Trophoblast cell (in vitro differentiated cells and primary cell): ENCODE results near the gene POLE.

Experiments used
- DNase-seq, 2 donors: peaks; one replicate each; pipeline ENCODE4 v3.0.0-alpha.2; 2016
- H2AFZ ChIP-seq: 2 replicates; pipeline ENCODE4 v1.6.1; 2013; ENCODE audit warnings: low read length, moderate library complexity, mild to moderate bottlenecking; ENCODE audit not compliant: insufficient read depth, poor library complexity
- H2AK5ac ChIP-seq: 2 replicates; pipeline ENCODE4 v1.6.1; 2013; ENCODE audit warnings: mild to moderate bottlenecking, low read length
- H2BK120ac ChIP-seq: 2 replicates; pipeline ENCODE4 v1.6.1; 2013; ENCODE audit warnings: low read length, mild to moderate bottlenecking, moderate library complexity; ENCODE audit not compliant: insufficient read depth, poor library complexity
- H2BK12ac ChIP-seq: 2 replicates; pipeline ENCODE4 v1.6.1; 2013; ENCODE audit warnings: mild to moderate bottlenecking, low read length, moderate library complexity
- H2BK5ac ChIP-seq: 2 replicates; pipeline ENCODE4 v1.6.1; 2013; ENCODE audit warnings: low read length, low read depth, moderate library complexity, mild to moderate bottlenecking; ENCODE audit not compliant: poor library complexity
- H3K14ac ChIP-seq: 2 replicates; pipeline ENCODE4 v1.6.1; 2013; ENCODE audit warnings: mild to moderate bottlenecking, low read length
- H3K18ac ChIP-seq: 2 replicates; pipeline ENCODE4 v1.6.1; 2013; ENCODE audit warnings: mild to moderate bottlenecking, low read length
- H3K23ac ChIP-seq: 2 replicates; pipeline ENCODE4 v1.6.1; 2013; ENCODE audit warnings: low read length
- H3K27ac ChIP-seq: 2 replicates; pipeline ENCODE4 v1.5.1; 2013; ENCODE audit warnings: low read depth, mild to moderate bottlenecking, inconsistent platforms, low read length, moderate library complexity
- H3K27me3 ChIP-seq: 2 replicates; pipeline ENCODE4 v1.6.1; 2013; ENCODE audit warnings: inconsistent platforms, mild to moderate bottlenecking, low read length, moderate library complexity; ENCODE audit not compliant: insufficient read depth
- H3K36me3 ChIP-seq, 2 experiments: 1 replicate in 1 of 2; 2 replicates in 1 of 2; pipeline ENCODE4 v1.6.1; 2013; ENCODE audit warnings: low read length in 2 of 2, mild to moderate bottlenecking in 2 of 2, moderate library complexity in 1 of 2; ENCODE audit not compliant: insufficient read depth in 2 of 2, control insufficient read depth in 1 of 2
- H3K4ac ChIP-seq: 2 replicates; pipeline ENCODE4 v1.6.1; 2013; ENCODE audit warnings: low read depth, mild to moderate bottlenecking, low read length, moderate library complexity
- H3K4me1 ChIP-seq, 2 experiments: 1 replicate in 1 of 2; 2 replicates in 1 of 2; pipeline ENCODE4 v1.6.1; 2013; ENCODE audit warnings: low read length in 2 of 2, mild to moderate bottlenecking in 2 of 2, moderate library complexity in 1 of 2; ENCODE audit not compliant: insufficient read depth in 2 of 2, control insufficient read depth in 1 of 2
- H3K4me2 ChIP-seq: 2 replicates; pipeline ENCODE4 v1.6.1; 2013; ENCODE audit warnings: inconsistent platforms, mild to moderate bottlenecking, low read length, moderate library complexity
- H3K4me3 ChIP-seq: 2 replicates; pipeline ENCODE4 v1.5.1; 2013; ENCODE audit warnings: mild to moderate bottlenecking, low read depth, low read length, inconsistent platforms
- H3K79me1 ChIP-seq: one replicate; pipeline ENCODE4 v1.6.1; 2013; ENCODE audit warnings: low read length
- H3K79me2 ChIP-seq: 2 replicates; pipeline ENCODE4 v1.6.1; 2013; ENCODE audit warnings: low read length, mild to moderate bottlenecking; ENCODE audit not compliant: control insufficient read depth, insufficient read depth, poor library complexity
- H3K9ac ChIP-seq: 2 replicates; pipeline ENCODE4 v1.6.1; 2013; ENCODE audit warnings: mild to moderate bottlenecking, low read length
- H3K9me3 ChIP-seq: 2 replicates; pipeline ENCODE4 v1.6.1; 2013; ENCODE audit warnings: low read depth, mild to moderate bottlenecking, control low read depth, inconsistent platforms, low read length; ENCODE audit not compliant: insufficient read depth
- H4K12ac ChIP-seq: 2 replicates; pipeline ENCODE4 v1.6.1; 2013; ENCODE audit warnings: low read depth, mild to moderate bottlenecking, low read length, moderate library complexity
- H4K8ac ChIP-seq: 2 replicates; pipeline ENCODE4 v1.6.1; 2013; ENCODE audit warnings: low read depth, mild to moderate bottlenecking, low read length, moderate library complexity
- H4K91ac ChIP-seq: one replicate; pipeline ENCODE4 v1.6.1; 2013; ENCODE audit warnings: low read depth, mild to moderate bottlenecking, low read length, moderate library complexity
- WGBS: extraction: QIAGEN DNeasy Blood & Tissue Kit; methylation state at CpG from one replicate; pipeline ENCODE4 v1.1.7; 2013; ENCODE audit warnings: missing lambda C conversion rate; ENCODE audit not compliant: insufficient read length, insufficient coverage; ENCODE audit errors: extremely low coverage; 5-methylcytosine and 5-hydroxymethylcytosine counted together

The POLE gene

DNA sequence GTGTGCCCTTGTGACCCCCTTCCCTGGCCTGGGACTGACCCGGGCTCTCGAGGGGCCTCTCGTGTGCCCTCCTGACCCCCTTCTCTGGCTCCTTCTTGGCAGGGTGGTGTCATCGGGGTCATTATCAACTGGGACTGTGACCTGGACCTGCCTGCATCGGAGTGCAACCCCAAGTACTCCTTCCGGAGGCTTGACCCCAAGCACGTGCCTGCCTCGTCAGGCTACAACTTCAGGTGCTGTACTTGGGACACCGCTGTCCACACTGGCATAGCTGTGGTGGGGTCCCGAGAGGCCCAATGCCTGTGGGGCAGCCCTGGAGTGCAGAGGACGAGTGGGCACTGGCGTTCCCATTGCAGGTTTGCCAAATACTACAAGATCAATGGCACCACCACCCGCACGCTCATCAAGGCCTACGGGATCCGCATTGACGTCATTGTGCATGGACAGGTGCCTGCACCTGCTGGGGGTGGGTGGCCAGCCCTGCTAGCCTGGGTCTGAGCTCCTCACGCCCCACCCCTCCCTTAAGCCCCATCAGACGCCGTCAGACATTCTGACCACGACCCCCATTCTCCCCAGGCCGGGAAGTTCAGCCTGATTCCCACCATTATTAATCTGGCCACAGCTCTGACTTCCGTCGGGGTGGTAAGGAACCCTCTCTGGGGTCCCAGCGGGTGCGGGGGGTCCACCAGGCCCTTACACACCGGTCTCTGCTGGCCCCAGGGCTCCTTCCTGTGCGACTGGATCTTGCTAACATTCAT, 66.1 kb downstream of the POLE start:
- H3K79me1 ChIP-seq: no peaks in the 10 kb centered on the region
- no peak overlapping the region for H2BK120ac ChIP-seq
- no peak overlapping the region for H2BK5ac ChIP-seq
- no peak overlapping the region for H2AK5ac ChIP-seq
- H3K79me2 ChIP-seq: no peaks in the 10 kb centered on the region
- H3K9ac ChIP-seq: no peak overlapping the region
- H4K8ac ChIP-seq: no peak overlapping the region
- no CpG with 5 or more reads among the region's 28 CpGs for WGBS
- H3K4ac ChIP-seq: no peak overlapping the region
- H3K23ac ChIP-seq: no peak overlapping the region
- H2BK12ac ChIP-seq: no peak overlapping the region
- no peak overlapping the region for H4K12ac ChIP-seq
- H3K4me3 ChIP-seq: no peak overlapping the region
- H3K4me2 ChIP-seq: no peak overlapping the region
- no peak overlapping the region for H3K18ac ChIP-seq
- H3K14ac ChIP-seq: no peak overlapping the region
- peaks cover 18 to 20% of the 10 kb centered on the region in 2 experiments for H3K4me1 ChIP-seq
- H3K9me3 ChIP-seq: peaks cover 16% of the 10 kb centered on the region
- no peak overlapping the region for H2AFZ ChIP-seq
- no peak overlapping the region for H4K91ac ChIP-seq
- no peak overlapping the region for H3K27ac ChIP-seq
- peaks cover 27 to 28% of the 10 kb centered on the region in 2 experiments for H3K36me3 ChIP-seq
- H3K27me3 ChIP-seq: peaks cover 27% of the 10 kb centered on the region
- DNase-seq: no peak

DNA sequence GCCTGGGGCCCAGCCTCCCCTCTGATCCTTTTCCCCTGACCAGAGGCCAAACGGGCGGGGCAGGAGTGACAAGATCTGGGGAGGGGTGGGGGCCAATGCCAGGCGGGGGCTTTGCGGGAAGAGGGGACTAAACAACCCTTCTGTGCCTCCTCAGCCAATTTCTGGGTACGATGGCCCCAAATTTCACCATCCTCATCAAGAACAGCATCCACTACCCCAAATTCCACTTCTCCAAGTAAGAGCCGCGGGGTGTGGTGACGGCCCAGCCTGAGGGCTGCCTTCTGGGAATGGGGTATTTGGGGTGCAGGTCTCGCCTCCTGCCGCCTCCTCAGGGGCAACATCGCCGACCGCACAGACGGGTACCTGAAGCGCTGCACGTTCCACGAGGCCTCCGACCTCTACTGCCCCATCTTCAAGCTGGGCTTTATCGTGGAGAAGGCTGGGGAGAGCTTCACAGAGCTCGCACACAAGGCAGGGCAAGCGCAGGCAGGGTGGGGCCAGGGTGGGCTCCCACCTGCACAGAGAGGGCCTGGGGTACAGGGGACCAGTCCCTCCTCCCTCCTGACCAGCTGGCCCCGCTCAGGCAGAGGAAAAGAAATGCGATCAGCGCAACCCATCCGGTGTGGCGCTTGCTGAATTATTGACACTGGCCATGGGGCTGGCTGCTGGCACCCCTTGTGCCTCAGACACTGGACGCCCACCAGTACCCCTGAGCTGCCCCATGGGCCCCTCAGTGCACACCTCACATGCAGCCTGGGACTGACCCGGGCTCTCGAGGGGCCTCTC, 66.8 kb downstream of the POLE start:
- H3K79me1 ChIP-seq: no peaks in the 10 kb centered on the region
- no peak overlapping the region for H2AFZ ChIP-seq
- H2BK5ac ChIP-seq: no peak overlapping the region
- H3K4me1 ChIP-seq: peaks cover 18 to 20% of the 10 kb centered on the region in 2 experiments
- no peak overlapping the region for H4K91ac ChIP-seq
- H2AK5ac ChIP-seq: no peak overlapping the region
- H3K36me3 ChIP-seq: peaks cover 19 to 20% of the 10 kb centered on the region in 2 experiments
- no peak overlapping the region for H3K18ac ChIP-seq
- no peak overlapping the region for H4K8ac ChIP-seq
- H3K27me3 ChIP-seq: peaks cover 30% of the 10 kb centered on the region
- H2BK120ac ChIP-seq: no peak overlapping the region
- H3K4ac ChIP-seq: no peak overlapping the region
- no peak overlapping the region for H4K12ac ChIP-seq
- H3K9ac ChIP-seq: no peak overlapping the region
- no peak overlapping the region for H3K14ac ChIP-seq
- H3K4me2 ChIP-seq: no peak overlapping the region
- H3K4me3 ChIP-seq: no peak overlapping the region
- no CpG with 5 or more reads among the region's 29 CpGs for WGBS
- no peak overlapping the region for H2BK12ac ChIP-seq
- no peaks in the 10 kb centered on the region for H3K79me2 ChIP-seq
- no peak overlapping the region for H3K23ac ChIP-seq
- no peak for DNase-seq
- H3K27ac ChIP-seq: no peak overlapping the region
- H3K9me3 ChIP-seq: peaks cover 18% of the 10 kb centered on the region

DNA sequence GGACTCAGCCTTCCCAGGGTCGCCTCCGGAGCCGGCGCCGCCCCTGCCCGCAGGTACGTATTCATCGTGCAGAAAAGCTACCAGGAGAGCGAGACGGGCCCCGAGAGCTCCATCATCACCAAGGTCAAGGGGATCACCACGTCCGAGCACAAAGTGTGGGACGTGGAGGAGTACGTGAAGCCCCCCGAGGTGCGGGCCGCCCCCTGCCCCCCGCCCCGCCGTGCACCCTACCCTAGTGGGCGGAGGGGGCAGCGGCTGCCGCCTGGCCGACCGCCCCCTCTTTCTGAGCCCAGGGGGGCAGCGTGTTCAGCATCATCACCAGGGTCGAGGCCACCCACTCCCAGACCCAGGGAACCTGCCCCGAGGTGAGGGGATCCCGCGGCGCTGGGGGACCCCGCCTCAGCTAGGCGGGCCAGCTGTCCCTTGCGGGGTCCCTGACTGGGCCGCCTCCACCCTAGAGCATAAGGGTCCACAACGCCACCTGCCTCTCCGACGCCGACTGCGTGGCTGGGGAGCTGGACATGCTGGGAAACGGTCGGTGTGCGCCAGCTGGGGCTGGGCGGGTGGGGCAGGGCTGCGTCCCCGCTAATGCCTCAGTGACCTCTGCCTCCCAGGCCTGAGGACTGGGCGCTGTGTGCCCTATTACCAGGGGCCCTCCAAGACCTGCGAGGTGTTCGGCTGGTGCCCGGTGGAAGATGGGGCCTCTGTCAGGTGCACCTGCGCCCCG, 67.6 kb downstream of the POLE start:
- no CpG with 5 or more reads among the region's 53 CpGs for WGBS
- Histone ChIP-seq H3K79me1 (no peaks in the 10 kb centered on the region), H3K79me2 (no peaks in the 10 kb centered on the region), H3K36me3 (peaks cover 12% of the 10 kb centered on the region in 2 experiments), H2BK5ac (no peak overlapping the region), H3K4me1 (peaks cover 18 to 20% of the 10 kb centered on the region in 2 experiments), H3K27ac (no peak overlapping the region), H3K4ac (no peak overlapping the region), H4K12ac (no peak overlapping the region), H3K9me3 (peaks cover 18% of the 10 kb centered on the region), H2BK12ac (no peak overlapping the region), H4K91ac (no peak overlapping the region), H3K4me3 (no peak overlapping the region), H3K4me2 (no peak overlapping the region), H3K9ac (no peak overlapping the region), H2BK120ac (no peak overlapping the region), H2AK5ac (no peak overlapping the region), H4K8ac (no peak overlapping the region), H3K23ac (no peak overlapping the region), H3K14ac (no peak overlapping the region), H2AFZ (no peak overlapping the region), H3K27me3 (peaks cover 30% of the 10 kb centered on the region), H3K18ac (no peak overlapping the region)
- DNase-seq: peak in 1 of 2 donors; percentile 30

GRCh38 chr12:132619071-132619385, 68.1 kb downstream of the POLE start:
- Histone ChIP-seq H4K8ac (no peak overlapping the region), H2BK12ac (no peak overlapping the region), H3K9ac (no peak overlapping the region), H2AK5ac (no peak overlapping the region), H3K79me1 (no peaks in the 10 kb centered on the region), H3K4me3 (no peak overlapping the region), H2AFZ (no peak overlapping the region), H4K91ac (no peak overlapping the region), H3K9me3 (peaks cover 18% of the 10 kb centered on the region), H3K4me2 (no peak overlapping the region), H3K14ac (no peak overlapping the region), H3K4me1 (peaks cover 18 to 20% of the 10 kb centered on the region in 2 experiments), H3K36me3 (peaks cover 7% of the 10 kb centered on the region in 2 experiments), H3K4ac (no peak overlapping the region), H2BK5ac (no peak overlapping the region), H3K18ac (no peak overlapping the region), H3K27ac (no peak overlapping the region), H2BK120ac (no peak overlapping the region), H3K23ac (no peak overlapping the region), H3K27me3 (peaks cover 30% of the 10 kb centered on the region), H3K79me2 (no peaks in the 10 kb centered on the region), H4K12ac (no peak overlapping the region)
- no peak for DNase-seq
- WGBS: no CpG with 5 or more reads among the region's 28 CpGs
